ENCODE data around the gene MINDY4.

DNA sequence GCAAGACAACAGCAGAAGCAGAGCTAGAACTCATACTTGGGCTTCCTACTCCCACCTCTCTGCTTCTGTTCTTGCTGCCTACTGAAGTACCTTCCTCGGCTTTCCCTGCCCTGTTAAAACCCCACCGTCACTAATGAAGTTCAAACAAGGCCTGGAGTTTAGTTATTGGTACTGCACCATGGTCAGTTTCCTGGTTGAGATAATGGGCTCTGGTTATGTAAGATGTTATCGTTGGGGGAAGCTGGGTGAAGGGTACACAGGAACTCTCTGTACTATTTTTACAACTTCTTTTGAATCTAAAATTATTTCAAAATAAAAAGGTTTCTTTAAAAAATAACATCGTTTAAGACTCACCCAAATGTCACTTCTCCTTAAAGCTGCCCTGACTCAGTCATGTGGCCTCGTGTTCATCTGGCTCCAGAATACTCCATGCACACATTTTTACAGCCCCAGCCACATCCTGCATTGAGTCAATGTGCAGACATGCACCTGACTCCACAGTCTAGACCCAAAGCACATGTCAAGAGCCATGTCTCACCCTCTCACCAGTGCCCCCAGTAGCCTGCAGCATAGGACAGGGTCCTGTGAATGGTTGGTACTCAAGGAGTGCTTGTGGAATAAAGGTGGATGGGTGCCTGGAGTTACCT, 103.6 kb downstream of the MINDY4 start:
- TF ChIP-seq GATA2 (IDR thresholded peaks at IDR 0.05; ENCODE audit: low read depth, low read length) = no peak
- TF ChIP-seq GATA3 (IDR thresholded peaks at IDR 0.05; ENCODE audit: low read depth, low read length) = no peak

Data from SH-SY5Y (cell line).